Smooth muscle cell (in vitro differentiated cells): ENCODE results near the gene RIOK2. TPM values are rescaled to one million over a fixed set of nuclear protein-coding genes. Genes with fewer than 3 reads are reported as not detected.

ENCODE experiments used
- DNase-seq: peaks from one replicate; lab custom pipeline; 2025; ENCODE audit not compliant: unreplicated experiment; lab: John Stamatoyannopoulos, UW
- H2AFZ ChIP-seq: fragments of 200-600 bp; sonication (generic); 2 replicates; pipeline ENCODE4 v1.6.0; 2016; ENCODE audit warnings: antibody characterized with exemption, low read depth, mild to moderate bottlenecking
- H3F3A ChIP-seq: fragments of 200-600 bp; sonication (generic); 2 replicates; pipeline ENCODE4 v1.6.0; 2017; ENCODE audit warnings: antibody characterized with exemption, low read depth
- H3K27ac ChIP-seq: fragments of 200-600 bp; sonication (generic); 2 replicates; pipeline ENCODE4 v1.5.1; 2016; ENCODE audit warnings: low read depth, mild to moderate bottlenecking
- H3K27me3 ChIP-seq: fragments of 200-600 bp; sonication (generic); 2 replicates; pipeline ENCODE4 v1.6.1; 2016; ENCODE audit warnings: low read depth, mild to moderate bottlenecking
- H3K36me3 ChIP-seq: fragments of 200-600 bp; sonication (generic); 2 replicates; pipeline ENCODE4 v1.5.1; 2016; ENCODE audit warnings: low read depth
- H3K4me1 ChIP-seq: fragments of 200-600 bp; sonication (generic); 2 replicates; pipeline ENCODE4 v1.5.1; 2016; ENCODE audit warnings: low read depth
- H3K4me2 ChIP-seq: fragments of 200-600 bp; sonication (generic); 2 replicates; pipeline ENCODE4 v1.6.0; 2016; ENCODE audit warnings: mild to moderate bottlenecking
- H3K4me3 ChIP-seq: fragments of 200-600 bp; sonication (generic); 2 replicates; pipeline ENCODE4 v1.5.1; 2016; ENCODE audit warnings: mild to moderate bottlenecking
- H3K79me2 ChIP-seq: fragments of 200-600 bp; sonication (generic); 2 replicates; pipeline ENCODE4 v1.6.0; 2016; ENCODE audit warnings: low read depth, mild to moderate bottlenecking
- H3K9ac ChIP-seq: fragments of 200-600 bp; sonication (generic); 2 replicates; pipeline ENCODE4 v1.6.0; 2016; ENCODE audit warnings: low read depth
- H3K9me3 ChIP-seq: fragments of 200-600 bp; sonication (generic); replicated peaks from 2 replicates; pipeline ENCODE4 v1.5.1; 2016; ENCODE audit warnings: low read depth
- H4K20me1 ChIP-seq: fragments of 200-600 bp; sonication (generic); 2 replicates; pipeline ENCODE4 v1.6.0; 2016; ENCODE audit warnings: low read depth
- CTCF ChIP-seq: fragments of 200-600 bp; sonication (generic); IDR thresholded peaks from 2 replicates; pipeline ENCODE4 v1.5.1; 2017; ENCODE audit warnings: borderline replicate concordance, mild to moderate bottlenecking, antibody characterized with exemption; ENCODE audit not compliant: insufficient read depth, poor library complexity, severe bottlenecking
- WGBS: methylation state at CpG from one replicate; pipeline ENCODE4 v1.1.7; 2016; ENCODE audit warnings: low lambda C conversion rate; 5-methylcytosine and 5-hydroxymethylcytosine counted together
- polyA plus RNA-seq: library from polyadenylated mRNA; unstranded; fragments of >200 nt; fragmentation: Nextera tagmentation; extraction: Ambion mirVana; gene quantifications from 2 replicates; pipeline ENCODE4 v1.2.1, GENCODE V29; 2016
- total RNA-seq: library from RNA; depleted of rRNA; stranded (reverse); fragments of >200 nt; gene quantifications from 2 replicates; pipeline ENCODE4 v1.2.3, GENCODE V29; 2014

Gene RIOK2
- total and polyA plus RNA-seq, 2 experiments from 2014 or later, result 34.3 to 45.6 TPM

- 95% methylated on average over 5 of the region's 5 CpGs for WGBS
- Histone ChIP-seq H3F3A (no peaks in the 10 kb centered on the region), H3K4me3 (no peak overlapping the region), H3K27ac (no peak overlapping the region), H3K4me1 (peaks cover 4% of the 10 kb centered on the region), H3K27me3 (no peaks in the 10 kb centered on the region), H3K79me2 (no peaks in the 10 kb centered on the region), H3K9me3 (no peaks in the 10 kb centered on the region), H3K9ac (no peak overlapping the region), H3K4me2 (no peak overlapping the region), H2AFZ (no peak overlapping the region), H4K20me1 (no peaks in the 10 kb centered on the region), H3K36me3 (no peaks in the 10 kb centered on the region)
- TF ChIP-seq CTCF, result no peak
- no peak for DNase-seq
These were observed 61.2 kb downstream of the RIOK2 start for GRCh38 chr5:97121848-97122247.

GRCh38 chr5:97120195-97120594 lies 62.9 kb downstream of the RIOK2 start:
- Histone ChIP-seq H3F3A (no peaks in the 10 kb centered on the region), H3K27me3 (no peaks in the 10 kb centered on the region), H3K9ac (no peak overlapping the region), H3K4me1 (peaks cover 13% of the 10 kb centered on the region), H3K4me3 (no peak overlapping the region), H3K9me3 (no peaks in the 10 kb centered on the region), H3K4me2 (no peak overlapping the region), H3K27ac (no peak overlapping the region), H2AFZ (no peak overlapping the region), H3K79me2 (no peaks in the 10 kb centered on the region), H3K36me3 (no peaks in the 10 kb centered on the region), H4K20me1 (no peaks in the 10 kb centered on the region)
- WGBS, result 77% methylated on average over 2 of the region's 2 CpGs
- no peak for DNase-seq
- TF ChIP-seq CTCF, result no peak

- H3K4me3 ChIP-seq, result no peak overlapping the region
- no peak for TF ChIP-seq CTCF
- H3K9ac ChIP-seq, result no peak overlapping the region
- H3K27ac ChIP-seq, result no peak overlapping the region
- H3K27me3 ChIP-seq, result no peaks in the 10 kb centered on the region
- no peaks in the 10 kb centered on the region for H3K79me2 ChIP-seq
- 70% methylated on average over 2 of the region's 2 CpGs for WGBS
- peaks cover 16% of the 10 kb centered on the region for H3K4me1 ChIP-seq
- H2AFZ ChIP-seq, result peak overlapping the region; percentile 11
- H3F3A ChIP-seq, result peaks cover 1% of the 10 kb centered on the region
- no peaks in the 10 kb centered on the region for H3K36me3 ChIP-seq
- H3K4me2 ChIP-seq, result no peak overlapping the region
- H3K9me3 ChIP-seq, result no peaks in the 10 kb centered on the region
- no peaks in the 10 kb centered on the region for H4K20me1 ChIP-seq
- no peak for DNase-seq
These were observed 64.0 kb downstream of the RIOK2 start for GRCh38 chr5:97119007-97119390.

GRCh38 chr5:97118261-97119006 lies 64.6 kb downstream of the RIOK2 start:
- no peaks in the 10 kb centered on the region for H3K27me3 ChIP-seq
- no peak overlapping the region for H3K9ac ChIP-seq
- H3K9me3 ChIP-seq, result no peaks in the 10 kb centered on the region
- H3K36me3 ChIP-seq, result no peaks in the 10 kb centered on the region
- DNase-seq, result no peak
- whole genome bisulfite sequencing, result 82% methylated on average over 2 of the region's 2 CpGs
- H3F3A ChIP-seq, result peaks cover 6% of the 10 kb centered on the region
- no peaks in the 10 kb centered on the region for H3K79me2 ChIP-seq
- no peak overlapping the region for H3K4me3 ChIP-seq
- H3K4me1 ChIP-seq, result peaks cover 16% of the 10 kb centered on the region
- H3K4me2 ChIP-seq, result peak overlapping the region; percentile 10
- H2AFZ ChIP-seq, result peak overlapping the region; percentile 11
- H4K20me1 ChIP-seq, result no peaks in the 10 kb centered on the region
- H3K27ac ChIP-seq, result no peak overlapping the region
- no peak for TF ChIP-seq CTCF
